Liver (tissue), 9 donors: ENCODE measurements around the gene MRPL47. TPM values are rescaled to one million over a fixed set of nuclear protein-coding genes. Genes with fewer than 3 reads are reported as not detected.

Source experiments
- DNase-seq: peaks from one replicate; pipeline ENCODE4 v3.0.0-alpha.2; 2017; ENCODE audit warnings: low spot score
- H3K27ac ChIP-seq, 2 donors: one replicate each; pipeline ENCODE4 v1.7.0; 2013; ENCODE audit warnings: inconsistent platforms in 2 of 2, low read length in 2 of 2, control low read depth in 1 of 2, low read depth in 1 of 2, mild to moderate bottlenecking in 1 of 2
- H3K27me3 ChIP-seq, 4 donors: one replicate each; pipeline versions ENCODE4 v1.6.1 to v1.7.0; 2013; ENCODE audit warnings: low read length in 3 of 4, inconsistent platforms in 1 of 4, mild to moderate bottlenecking in 1 of 4, moderate library complexity in 1 of 4; ENCODE audit not compliant: control insufficient read depth in 4 of 4, insufficient read depth in 4 of 4
- H3K36me3 ChIP-seq, 4 donors: one replicate each; pipeline versions ENCODE4 v1.6.1 to v1.7.0; 2013; ENCODE audit warnings: low read length in 3 of 4, mild to moderate bottlenecking in 3 of 4, low read depth in 1 of 4, moderate library complexity in 1 of 4; ENCODE audit not compliant: control insufficient read depth in 4 of 4, insufficient read depth in 3 of 4
- H3K4me1 ChIP-seq, 4 donors: one replicate each; pipeline versions ENCODE4 v1.6.1 to v1.7.0; 2013; ENCODE audit warnings: low read length in 3 of 4, mild to moderate bottlenecking in 3 of 4, moderate library complexity in 1 of 4; ENCODE audit not compliant: control insufficient read depth in 4 of 4, insufficient read depth in 4 of 4
- H3K4me3 ChIP-seq, 3 donors: one replicate each; pipeline versions ENCODE4 v1.6.1 to v1.7.0; 2013; ENCODE audit warnings: low read length in 3 of 3, control low read depth in 1 of 3, low read depth in 1 of 3, mild to moderate bottlenecking in 1 of 3
- H3K9ac ChIP-seq, 2 donors: one replicate each; pipeline ENCODE4 v1.7.0; 2013; ENCODE audit warnings: low read length in 2 of 2, mild to moderate bottlenecking in 2 of 2, moderate library complexity in 2 of 2, control low read depth in 1 of 2, low read depth in 1 of 2
- H3K9me3 ChIP-seq, 4 donors: one replicate each; pipeline versions ENCODE4 v1.6.1 to v1.7.0; 2013; ENCODE audit warnings: low read length in 3 of 4; ENCODE audit not compliant: control insufficient read depth in 4 of 4
- EGR1 ChIP-seq, 2 donors: IDR thresholded peaks; 2 replicates each; pipeline ENCODE4 v1.6.1; 2016 to 2018; ENCODE audit warnings: antibody characterized with exemption in 2 of 2, low read depth in 2 of 2
- FOXA1 ChIP-seq: IDR thresholded peaks from 2 replicates; pipeline ENCODE4 v1.6.1; 2016; ENCODE audit warnings: antibody characterized with exemption
- FOXA2 ChIP-seq: IDR thresholded peaks from 2 replicates; pipeline ENCODE4 v1.6.1; 2016; ENCODE audit warnings: antibody characterized with exemption
- HNF4G ChIP-seq: IDR thresholded peaks from 2 replicates; pipeline ENCODE4 v1.6.1; 2016; ENCODE audit warnings: antibody characterized with exemption
- JUND ChIP-seq, 2 donors: IDR thresholded peaks; 2 replicates each; pipeline ENCODE4 v1.6.1; 2016; ENCODE audit warnings: antibody characterized with exemption in 2 of 2
- MAX ChIP-seq: IDR thresholded peaks from 2 replicates; pipeline ENCODE4 v1.6.1; 2016; ENCODE audit warnings: antibody characterized with exemption
- NR2F2 ChIP-seq: IDR thresholded peaks from 2 replicates; pipeline ENCODE4 v1.6.1; 2016; ENCODE audit warnings: antibody characterized with exemption
- REST ChIP-seq: IDR thresholded peaks from 2 replicates; pipeline ENCODE4 v1.6.1; 2016; ENCODE audit warnings: antibody characterized with exemption, mild to moderate bottlenecking
- RXRA ChIP-seq, 2 donors: IDR thresholded peaks; 2 replicates each; pipeline ENCODE4 v1.6.1; 2017 to 2018; ENCODE audit warnings: antibody characterized with exemption in 2 of 2, mild to moderate bottlenecking in 1 of 2
- YY1 ChIP-seq: IDR thresholded peaks from 2 replicates; pipeline ENCODE4 v1.6.1; 2016; ENCODE audit warnings: antibody characterized with exemption, mild to moderate bottlenecking
- WGBS: extraction: QIAGEN DNeasy Blood & Tissue Kit; methylation state at CpG from one replicate; pipeline ENCODE4 v1.1.7; 2013; 5-methylcytosine and 5-hydroxymethylcytosine counted together
- polyA plus RNA-seq, 2 donors: library from polyadenylated mRNA; stranded (reverse) in 1 of 2; unstranded in 1 of 2; fragments of 200-250 nt in 1 of 2; fragments of >200 nt in 1 of 2; fragmentation: Nextera tagmentation in 1 of 2; extraction: Ambion mirVana in 1 of 2; gene quantifications; one replicate each; pipeline versions ENCODE4 v1.2.1 to v1.2.3, GENCODE V29; 2013 to 2015
- total RNA-seq, 2 donors: library from RNA; depleted of rRNA; stranded (reverse); fragments of >200 nt; gene quantifications; one replicate each; pipeline ENCODE4 v1.2.3, GENCODE V29; 2014
- TF ChIP-seq, protein P1 (sequence below): IDR thresholded peaks from 2 replicates; pipeline ENCODE4 v1.6.1; 2016; ENCODE audit warnings: antibody characterized with exemption
- TF ChIP-seq, protein P2 (sequence below): IDR thresholded peaks from 2 replicates; pipeline ENCODE4 v1.6.1; 2016; ENCODE audit warnings: antibody characterized with exemption
- donor health status: healthy.
- donor health status: healthy.
- donor health status: healthy.
- donor health status: healthy.
- donor health status: healthy.

Gene MRPL47
- total and polyA plus RNA-seq, 4 donors: 11.5 to 34.1 (median 18.6) TPM

GRCh38 chr3:179608931-179609720 lies 4.7 kb upstream of the MRPL47 start:
- DNase-seq: no peak
- WGBS: 65% methylated on average over 6 of the region's 6 CpGs
- Histone ChIP-seq H3K4me3 (no peak overlapping the region), H3K9me3 (no peaks in the 10 kb centered on the region), H3K4me1 (peaks cover 1 to 13% (median 4%) of the 10 kb centered on the region in 4 donors), H3K27me3 (no peaks in the 10 kb centered on the region), H3K9ac (no peak overlapping the region), H3K27ac (no peak overlapping the region), H3K36me3 (peaks cover 0 to 5% (median 3%) of the 10 kb centered on the region in 4 donors)
- TF ChIP-seq EGR1 (IDR thresholded peaks at IDR 0.05; ENCODE audit: low read depth in 2 of 2): no peak
- TF ChIP-seq NR2F2: no peak

- H3K27ac ChIP-seq: no peak overlapping the region
- TF ChIP-seq, protein P1, sequence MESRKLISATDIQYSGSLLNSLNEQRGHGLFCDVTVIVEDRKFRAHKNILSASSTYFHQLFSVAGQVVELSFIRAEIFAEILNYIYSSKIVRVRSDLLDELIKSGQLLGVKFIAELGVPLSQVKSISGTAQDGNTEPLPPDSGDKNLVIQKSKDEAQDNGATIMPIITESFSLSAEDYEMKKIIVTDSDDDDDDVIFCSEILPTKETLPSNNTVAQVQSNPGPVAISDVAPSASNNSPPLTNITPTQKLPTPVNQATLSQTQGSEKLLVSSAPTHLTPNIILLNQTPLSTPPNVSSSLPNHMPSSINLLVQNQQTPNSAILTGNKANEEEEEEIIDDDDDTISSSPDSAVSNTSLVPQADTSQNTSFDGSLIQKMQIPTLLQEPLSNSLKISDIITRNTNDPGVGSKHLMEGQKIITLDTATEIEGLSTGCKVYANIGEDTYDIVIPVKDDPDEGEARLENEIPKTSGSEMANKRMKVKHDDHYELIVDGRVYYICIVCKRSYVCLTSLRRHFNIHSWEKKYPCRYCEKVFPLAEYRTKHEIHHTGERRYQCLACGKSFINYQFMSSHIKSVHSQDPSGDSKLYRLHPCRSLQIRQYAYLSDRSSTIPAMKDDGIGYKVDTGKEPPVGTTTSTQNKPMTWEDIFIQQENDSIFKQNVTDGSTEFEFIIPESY: no peak
- no peak for TF ChIP-seq JUND (IDR thresholded peaks at IDR 0.05)
- TF ChIP-seq YY1: no peak
- no peak for TF ChIP-seq MAX
- no peak for TF ChIP-seq EGR1 (IDR thresholded peaks at IDR 0.05; ENCODE audit: low read depth in 2 of 2)
- no peak for TF ChIP-seq RXRA (IDR thresholded peaks at IDR 0.05)
- no peak for TF ChIP-seq FOXA1
- TF ChIP-seq NR2F2: no peak
- no peak for TF ChIP-seq FOXA2
- no peak for TF ChIP-seq HNF4G
- TF ChIP-seq REST: no peak
- TF ChIP-seq, protein P2, sequence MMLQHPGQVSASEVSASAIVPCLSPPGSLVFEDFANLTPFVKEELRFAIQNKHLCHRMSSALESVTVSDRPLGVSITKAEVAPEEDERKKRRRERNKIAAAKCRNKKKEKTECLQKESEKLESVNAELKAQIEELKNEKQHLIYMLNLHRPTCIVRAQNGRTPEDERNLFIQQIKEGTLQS: no peak
- no peak overlapping the region for H3K9ac ChIP-seq
- WGBS: 97% methylated on average over 4 of the region's 4 CpGs
- H3K4me3 ChIP-seq: no peak overlapping the region
- no peaks in the 10 kb centered on the region for H3K27me3 ChIP-seq
- no peaks in the 10 kb centered on the region for H3K9me3 ChIP-seq
- DNase-seq: no peak
- H3K36me3 ChIP-seq: peaks cover 0 to 8% (median 3%) of the 10 kb centered on the region in 4 donors
- peaks cover 6 to 22% (median 12%) of the 10 kb centered on the region in 4 donors for H3K4me1 ChIP-seq
Measured at GRCh38 chr3:179606534-179607085, 2.2 kb upstream of the MRPL47 start.
